Upper lobe of right lung (tissue), 1 donor: ENCODE data around the gene SLC5A4. TPM values are rescaled to one million over a fixed set of nuclear protein-coding genes. Genes with fewer than 3 reads are reported as not detected.
A peak's percentile ranks its signal among the peaks of the same experiment; 100 is the strongest.

Experiments
- ATAC-seq: fragments of 200-7000 bp; cut with Tn5 transposase; one replicate; pipeline ENCODE4 v1.9.1; 2020; ENCODE audit warnings: mild to moderate bottlenecking, moderate library complexity
- DNase-seq: peaks from one replicate; pipeline ENCODE4 v3.0.0-alpha.2; 2020
- H3K27ac ChIP-seq: fragments of 200-600 bp; one replicate; pipeline ENCODE4 v1.8.0; 2022
- H3K27me3 ChIP-seq: fragments of 200-600 bp; one replicate; pipeline ENCODE4 v1.8.0; 2022; ENCODE audit warnings: mild to moderate bottlenecking
- H3K36me3 ChIP-seq: fragments of 200-600 bp; one replicate; pipeline ENCODE4 v1.8.0; 2022
- H3K4me1 ChIP-seq: fragments of 200-600 bp; one replicate; pipeline ENCODE4 v1.8.0; 2022
- H3K4me3 ChIP-seq: fragments of 200-600 bp; one replicate; pipeline ENCODE4 v1.8.0; 2022; ENCODE audit warnings: mild to moderate bottlenecking
- H3K9me3 ChIP-seq: fragments of 200-600 bp; one replicate; pipeline ENCODE4 v1.8.0; 2022
- CTCF ChIP-seq: fragments of 200-600 bp; IDR thresholded peaks from one replicate; pipeline ENCODE4 v1.8.0; 2022; ENCODE audit warnings: antibody characterized with exemption
- intact Hi-C: fragments of 100-400 bp; cut with DNase I; formaldehyde crosslinking; loops from one replicate; pipeline ENCODE4 v1.11.0; 2022
- total RNA-seq: library from RNA; stranded (reverse); fragmentation: NEBNext Ultra II Directional; extraction: Animal tissue kit (Norgen Biotek cat#: 25700); gene quantifications from one replicate; pipeline ENCODE4 v1.2.1, GENCODE V29; 2021
- donor health status: DM: no; HTN: yes; CAD: no; lungs with severe emphysema.

SLC5A4 gene
- total RNA-seq, 1 donor from 2014 or later = 1.6 TPM

- peaks cover 22% of the 10 kb centered on the region for H3K27me3 ChIP-seq
- TF ChIP-seq CTCF = peak; percentile 53
- intact Hi-C loops = no loop called here
- H3K27ac ChIP-seq = no peak overlapping the region
- no peaks in the 10 kb centered on the region for H3K36me3 ChIP-seq
- H3K9me3 ChIP-seq = no peaks in the 10 kb centered on the region
- H3K4me3 ChIP-seq = no peak overlapping the region
- H3K4me1 ChIP-seq = peaks cover 11% of the 10 kb centered on the region
- ATAC-seq (peak; percentile 44), DNase-seq (no peak)
These were observed 48.1 kb downstream of the SLC5A4 start for GRCh38 chr22:32206774-32207758.

GRCh38 chr22:32205974-32206773, 49.0 kb downstream of the SLC5A4 start:
- ATAC-seq (no peak), DNase-seq (no peak)
- Histone ChIP-seq H3K4me1 (peaks cover 11% of the 10 kb centered on the region), H3K9me3 (no peaks in the 10 kb centered on the region), H3K36me3 (no peaks in the 10 kb centered on the region), H3K4me3 (no peak overlapping the region), H3K27me3 (peaks cover 22% of the 10 kb centered on the region), H3K27ac (no peak overlapping the region)
- intact Hi-C loops = no loop called here
- TF ChIP-seq CTCF = no peak

GRCh38 chr22:32204856-32205722, 50.1 kb downstream of the SLC5A4 start, which contains the start of gene RFPL2:
TSS of gene RFPL2 (minus strand) at chr22:32205073. CDS start at chr22:32202451, 2,622 bp downstream.
- Histone ChIP-seq H3K9me3 (no peaks in the 10 kb centered on the region), H3K27ac (no peak within 1 kb of the TSS), H3K27me3 (peaks cover 22% of the 10 kb centered on the region), H3K36me3 (no peaks in the 10 kb centered on the region), H3K4me1 (peaks cover 11% of the 10 kb centered on the region), H3K4me3 (peak within 1 kb of the TSS; percentile 23)
- intact Hi-C loops = no loop called here
- DNase-seq (peak; percentile 69), ATAC-seq (peak; percentile 35)
- TF ChIP-seq CTCF = no peak

GRCh38 chr22:32204040-32204855, 50.9 kb downstream of the SLC5A4 start:
- peak overlapping the region; percentile 23 for H3K4me3 ChIP-seq
- H3K9me3 ChIP-seq = no peaks in the 10 kb centered on the region
- H3K27ac ChIP-seq = no peak overlapping the region
- DNase-seq (no peak), ATAC-seq (no peak)
- peaks cover 22% of the 10 kb centered on the region for H3K27me3 ChIP-seq
- H3K4me1 ChIP-seq = peaks cover 11% of the 10 kb centered on the region
- no peaks in the 10 kb centered on the region for H3K36me3 ChIP-seq
- intact Hi-C loops = no loop called here
- no peak for TF ChIP-seq CTCF
